MM.1S (cell line): ENCODE data around the gene ACADVL.
"Not testable (repeated sequence)": the region's sequence is repeated elsewhere in the genome, so short reads cannot be mapped to it uniquely, and the experiment has no call there.

ENCODE experiments used
- DNase-seq: peaks from one replicate; pipeline ENCODE4 v3.0.0-alpha.2; 2015
- H2AFZ ChIP-seq: fragments of 300-600 bp; sonication (generic); 2 replicates; pipeline ENCODE4 v1.6.0; 2016; ENCODE audit warnings: antibody characterized with exemption, low read length
- H3F3A ChIP-seq: fragments of 300-600 bp; sonication (generic); 2 replicates; pipeline ENCODE4 v1.6.1; 2016; ENCODE audit warnings: mild to moderate bottlenecking, antibody characterized with exemption, low read length, moderate library complexity, mixed read lengths; ENCODE audit not compliant: insufficient read depth
- H3K27ac ChIP-seq: fragments of 300-600 bp; sonication (generic); 2 replicates; pipeline ENCODE4 v1.5.1; 2016; ENCODE audit warnings: mild to moderate bottlenecking, low read length
- H3K27me3 ChIP-seq: fragments of 300-600 bp; sonication (generic); replicated peaks from 2 replicates; pipeline ENCODE4 v1.6.0; 2016; ENCODE audit warnings: low read length; ENCODE audit not compliant: insufficient read depth
- H3K36me3 ChIP-seq: fragments of 300-600 bp; sonication (generic); replicated peaks from 2 replicates; pipeline ENCODE4 v1.6.1; 2016; ENCODE audit warnings: mild to moderate bottlenecking, low read length, mixed read lengths; ENCODE audit not compliant: insufficient read depth
- H3K4me1 ChIP-seq: fragments of 300-600 bp; sonication (generic); 2 replicates; pipeline ENCODE4 v1.6.1; 2016; ENCODE audit warnings: low read length, mixed read lengths
- H3K4me2 ChIP-seq: fragments of 300-600 bp; sonication (generic); 2 replicates; pipeline ENCODE4 v1.6.0; 2016; ENCODE audit warnings: low read depth, low read length
- H3K4me3 ChIP-seq: fragments of 300-600 bp; sonication (generic); 2 replicates; pipeline ENCODE4 v1.5.1; 2016; ENCODE audit warnings: low read length, mixed read lengths
- H3K79me2 ChIP-seq: fragments of 300-600 bp; sonication (generic); 2 replicates; pipeline ENCODE4 v1.6.1; 2016; ENCODE audit warnings: mixed run types, low read length, mixed read lengths
- H3K9ac ChIP-seq: fragments of 300-600 bp; sonication (generic); 2 replicates; pipeline ENCODE4 v1.6.1; 2016; ENCODE audit warnings: low read length, mixed read lengths
- H3K9me2 ChIP-seq: fragments of 300-600 bp; sonication (generic); replicated peaks from 2 replicates; pipeline ENCODE4 v1.6.1; 2016; ENCODE audit warnings: mild to moderate bottlenecking, low read length, mixed read lengths; ENCODE audit not compliant: insufficient read depth
- H3K9me3 ChIP-seq: fragments of 300-600 bp; sonication (generic); replicated peaks from 2 replicates; pipeline ENCODE4 v1.6.1; 2016; ENCODE audit warnings: mild to moderate bottlenecking, low read length, mixed read lengths; ENCODE audit not compliant: insufficient read depth
- H4K20me1 ChIP-seq: fragments of 300-600 bp; sonication (generic); 2 replicates; pipeline ENCODE4 v1.6.1; 2016; ENCODE audit warnings: mild to moderate bottlenecking, low read length, moderate library complexity, mixed read lengths; ENCODE audit not compliant: insufficient read depth
- EZH2 ChIP-seq: fragments of 300-600 bp; sonication (generic); optimal IDR thresholded peaks from 2 replicates; pipeline ENCODE3; 2017; ENCODE audit warnings: low read depth, mild to moderate bottlenecking, antibody characterized with exemption, low read length, mixed read lengths
- EZH2phosphoT487 ChIP-seq: fragments of 300-600 bp; sonication (generic); IDR thresholded peaks from 2 replicates; pipeline ENCODE4 v1.6.1; 2018; ENCODE audit warnings: antibody characterized with exemption, low read length
- TF ChIP-seq, protein P1 (sequence below): fragments of 300-600 bp; sonication (generic); IDR thresholded peaks from 2 replicates; pipeline ENCODE4 v1.5.1; 2016; ENCODE audit warnings: antibody characterized with exemption, low read length, mixed read lengths

Gene ACADVL

DNA sequence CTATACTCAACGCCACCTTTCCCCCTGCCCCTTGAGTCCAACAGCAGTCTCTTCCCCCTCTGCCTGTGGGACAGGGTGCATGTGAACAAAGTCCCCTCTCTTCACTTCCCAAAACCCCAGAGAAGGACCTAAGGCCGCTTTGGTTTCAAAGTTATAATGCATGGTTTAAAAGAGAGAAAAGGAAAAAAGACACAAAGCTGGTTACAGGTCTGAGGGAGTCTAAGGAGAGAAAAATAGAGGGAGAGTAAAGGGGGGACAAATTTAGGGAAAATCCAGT, 23.7 kb downstream of the ACADVL start:
- Histone ChIP-seq H3K9me3 (no peaks in the 10 kb centered on the region), H4K20me1 (no peaks in the 10 kb centered on the region), H3K4me2 (peak overlapping the region; percentile 80), H3K9me2 (no peaks in the 10 kb centered on the region), H3K27me3 (no peaks in the 10 kb centered on the region), H3K27ac (peak overlapping the region; percentile 75; the same call in 1 of the 2 replicates), H3K4me1 (peaks cover 15% of the 10 kb centered on the region), H3K9ac (peak overlapping the region; percentile 91; the same call in 1 of the 2 replicates), H3K36me3 (0 out of 2 replicates have a peak, but pooled peaks cover 3% of the 10 kb centered on the region), H3F3A (peaks cover 42% of the 10 kb centered on the region), H3K4me3 (peak overlapping the region; percentile 96), H3K79me2 (peaks cover 60% of the 10 kb centered on the region), H2AFZ (no peak overlapping the region)
- TF ChIP-seq, protein P1, sequence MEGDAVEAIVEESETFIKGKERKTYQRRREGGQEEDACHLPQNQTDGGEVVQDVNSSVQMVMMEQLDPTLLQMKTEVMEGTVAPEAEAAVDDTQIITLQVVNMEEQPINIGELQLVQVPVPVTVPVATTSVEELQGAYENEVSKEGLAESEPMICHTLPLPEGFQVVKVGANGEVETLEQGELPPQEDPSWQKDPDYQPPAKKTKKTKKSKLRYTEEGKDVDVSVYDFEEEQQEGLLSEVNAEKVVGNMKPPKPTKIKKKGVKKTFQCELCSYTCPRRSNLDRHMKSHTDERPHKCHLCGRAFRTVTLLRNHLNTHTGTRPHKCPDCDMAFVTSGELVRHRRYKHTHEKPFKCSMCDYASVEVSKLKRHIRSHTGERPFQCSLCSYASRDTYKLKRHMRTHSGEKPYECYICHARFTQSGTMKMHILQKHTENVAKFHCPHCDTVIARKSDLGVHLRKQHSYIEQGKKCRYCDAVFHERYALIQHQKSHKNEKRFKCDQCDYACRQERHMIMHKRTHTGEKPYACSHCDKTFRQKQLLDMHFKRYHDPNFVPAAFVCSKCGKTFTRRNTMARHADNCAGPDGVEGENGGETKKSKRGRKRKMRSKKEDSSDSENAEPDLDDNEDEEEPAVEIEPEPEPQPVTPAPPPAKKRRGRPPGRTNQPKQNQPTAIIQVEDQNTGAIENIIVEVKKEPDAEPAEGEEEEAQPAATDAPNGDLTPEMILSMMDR = no peak
- TF ChIP-seq EZH2phosphoT487 (no peak), EZH2 (no peak)
- DNase-seq = no peak

- Histone ChIP-seq H3K27ac (peak overlapping the region; percentile 75; the same call in 1 of the 2 replicates), H3K79me2 (peaks cover 61% of the 10 kb centered on the region), H3K4me1 (peaks cover 15% of the 10 kb centered on the region), H3F3A (peaks cover 42% of the 10 kb centered on the region)
- H4K20me1 ChIP-seq, DNase-seq, H3K4me2 ChIP-seq, H2AFZ ChIP-seq, H3K4me3 ChIP-seq, H3K36me3 ChIP-seq, H3K9me2 ChIP-seq, H3K9ac ChIP-seq, H3K27me3 ChIP-seq, H3K9me3 ChIP-seq: not testable (repeated sequence)
These were observed 24.1 kb downstream of the ACADVL start for GRCh38 chr17:7243838-7244237.

GRCh38 chr17:7246779-7247178, 27.0 kb downstream of the ACADVL start:
- TF ChIP-seq EZH2 (no peak), EZH2phosphoT487 (no peak)
- TF ChIP-seq, protein P1 = no peak
- H3K4me2 ChIP-seq = no peak overlapping the region
- H3K9me2 ChIP-seq = no peaks in the 10 kb centered on the region
- no peak for DNase-seq
- H4K20me1 ChIP-seq = no peaks in the 10 kb centered on the region
- H3K9ac ChIP-seq = no peak overlapping the region
- H3K27ac ChIP-seq = no peak overlapping the region
- H3K36me3 ChIP-seq = 0 out of 2 replicates have a peak, but pooled peaks cover 3% of the 10 kb centered on the region
- H3K4me3 ChIP-seq = no peak overlapping the region
- H3F3A ChIP-seq = peaks cover 22% of the 10 kb centered on the region
- H3K27me3 ChIP-seq = no peaks in the 10 kb centered on the region
- no peaks in the 10 kb centered on the region for H3K9me3 ChIP-seq
- peaks cover 62% of the 10 kb centered on the region for H3K79me2 ChIP-seq
- H2AFZ ChIP-seq = no peak overlapping the region
- H3K4me1 ChIP-seq = peaks cover 13% of the 10 kb centered on the region

GRCh38 chr17:7248796-7249195, 29.1 kb downstream of the ACADVL start:
- no peak for DNase-seq
- Histone ChIP-seq H3K9me3 (no peaks in the 10 kb centered on the region), H3K27me3 (no peaks in the 10 kb centered on the region), H3K4me1 (peaks cover 18% of the 10 kb centered on the region), H3F3A (peaks cover 20% of the 10 kb centered on the region), H3K4me2 (no peak overlapping the region), H3K27ac (no peak overlapping the region), H3K36me3 (0 out of 2 replicates have a peak, but pooled peaks cover 3% of the 10 kb centered on the region), H3K9me2 (no peaks in the 10 kb centered on the region), H3K9ac (no peak overlapping the region), H4K20me1 (no peaks in the 10 kb centered on the region), H3K4me3 (no peak overlapping the region), H3K79me2 (peaks cover 68% of the 10 kb centered on the region), H2AFZ (no peak overlapping the region)
- TF ChIP-seq EZH2phosphoT487 = no peak
